Measurements from ENCODE around the gene CACNA2D4.

The CACNA2D4 gene

GRCh38 chr12:1912580-1913376 lies 5.7 kb downstream of the CACNA2D4 start:
- TF ChIP-seq CTCF (IDR thresholded peaks at IDR 0.05; ENCODE audit: low read depth, low read length, missing control alignments) = no peak
- no peak overlapping the region for H3K4me3 ChIP-seq (ENCODE audit: low read depth, low read length)
- no peak for DNase-seq (ENCODE audit: low read depth)

DNA sequence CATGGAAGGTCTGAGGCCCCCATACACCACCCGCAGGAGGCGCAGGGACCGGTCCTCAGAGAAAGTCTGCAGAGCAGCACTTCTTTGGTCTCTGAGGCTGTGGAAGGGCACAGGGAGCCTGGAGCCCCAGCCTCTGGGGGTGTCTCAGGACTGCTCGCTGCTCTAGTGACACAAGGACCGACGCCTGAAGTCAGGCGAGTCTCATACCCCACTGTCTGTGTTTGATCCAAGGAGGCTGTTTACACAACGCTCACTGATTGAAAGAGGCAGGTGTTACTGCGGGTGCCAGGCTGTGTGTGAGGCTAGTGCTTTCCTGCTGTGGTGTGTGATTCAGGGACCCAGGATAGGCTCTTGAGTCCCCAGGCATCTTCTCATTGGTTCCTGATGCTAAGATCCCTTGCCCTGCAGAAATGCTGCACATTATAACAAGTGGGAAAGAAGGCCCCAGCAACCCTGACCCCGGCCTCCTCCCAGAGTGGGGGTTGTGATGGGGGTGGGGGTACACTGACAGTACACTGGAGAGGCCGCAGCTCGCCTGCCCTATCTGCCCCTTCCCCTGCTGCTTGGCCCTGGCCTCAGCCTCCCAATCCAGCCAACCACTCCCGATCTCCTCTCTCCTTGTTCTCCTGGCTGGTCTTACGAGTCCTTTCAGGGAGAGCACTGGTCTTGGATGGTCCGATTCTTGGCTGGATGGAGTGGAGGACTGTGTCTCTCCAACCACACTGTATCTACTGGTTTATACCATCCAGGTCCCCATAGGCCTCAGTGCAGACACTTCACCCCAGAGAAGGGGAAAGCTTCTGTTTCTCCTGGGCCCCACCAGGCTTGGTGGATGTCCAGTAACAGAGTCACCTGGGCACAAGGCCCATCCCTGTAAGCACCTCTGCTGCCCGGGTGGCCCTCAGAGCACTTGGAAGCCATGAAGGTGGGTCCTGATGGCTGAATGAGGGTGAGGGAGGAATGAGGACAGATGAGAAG lies 6.6 kb downstream of the CACNA2D4 start:
- no peak overlapping the region for H3K4me3 ChIP-seq (ENCODE audit: low read depth, low read length)
- DNase-seq (ENCODE audit: low read depth) = no peak
- no peak for TF ChIP-seq CTCF (IDR thresholded peaks at IDR 0.05; ENCODE audit: low read depth, low read length, missing control alignments)

DNA sequence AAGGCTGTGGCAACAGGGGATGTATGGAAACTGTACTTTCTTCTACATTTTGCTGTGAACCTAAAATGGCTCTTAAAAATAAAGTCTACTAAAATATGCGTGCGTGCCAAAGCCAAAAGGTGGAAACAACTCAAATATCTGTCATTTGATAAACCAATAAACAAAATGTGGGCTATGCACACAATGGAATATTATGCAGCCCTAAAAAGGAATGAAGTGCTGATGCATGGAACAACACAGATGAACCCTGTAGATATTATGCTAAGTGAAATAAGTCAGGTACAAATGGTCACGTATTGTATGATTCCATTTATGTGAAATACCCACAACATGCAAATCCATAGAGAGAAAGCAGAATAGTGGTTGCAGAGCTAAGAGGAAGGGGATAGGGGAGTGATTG lies 8.0 kb downstream of the CACNA2D4 start:
- DNase-seq (ENCODE audit: low read depth) = no peak
- no peak for TF ChIP-seq CTCF (IDR thresholded peaks at IDR 0.05; ENCODE audit: low read depth, low read length, missing control alignments)
- no peak overlapping the region for H3K4me3 ChIP-seq (ENCODE audit: low read depth, low read length)

DNA sequence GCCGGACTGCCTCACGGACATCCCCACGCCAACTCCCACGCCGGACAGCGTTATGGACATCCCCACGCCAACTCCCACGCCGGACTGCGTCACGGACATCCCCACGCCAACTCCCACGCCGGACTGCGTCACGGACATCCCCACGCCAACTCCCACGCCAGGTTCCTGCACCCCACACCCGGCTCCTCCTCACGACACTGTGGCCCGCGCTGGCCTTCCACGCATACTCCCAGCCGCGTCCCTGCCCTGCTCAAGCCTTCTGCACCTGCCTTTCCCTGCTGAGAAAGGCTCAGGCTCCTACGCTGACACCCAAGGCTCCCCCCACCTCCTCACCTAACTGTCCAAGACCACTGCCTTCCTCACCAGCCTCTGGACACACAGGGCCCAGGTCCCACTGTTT lies 9.7 kb downstream of the CACNA2D4 start:
- H3K4me3 ChIP-seq (ENCODE audit: low read depth, low read length) = no peak overlapping the region
- TF ChIP-seq CTCF (IDR thresholded peaks at IDR 0.05; ENCODE audit: low read depth, low read length, missing control alignments) = no peak

GRCh38 chr12:1907652-1908611 lies 10.5 kb downstream of the CACNA2D4 start:
- TF ChIP-seq CTCF (IDR thresholded peaks at IDR 0.05; ENCODE audit: low read depth, low read length, missing control alignments) = no peak
- no peak overlapping the region for H3K4me3 ChIP-seq (ENCODE audit: low read depth, low read length)
- no peak for DNase-seq (ENCODE audit: low read depth)

More for the DNA sequence above, 9.7 kb downstream of the CACNA2D4 start:
- no peak for DNase-seq (ENCODE audit: low read depth)

- no peak for TF ChIP-seq CTCF (IDR thresholded peaks at IDR 0.05; ENCODE audit: low read depth, low read length, missing control alignments)
- H3K4me3 ChIP-seq (ENCODE audit: low read depth, low read length) = no peak overlapping the region
- DNase-seq (ENCODE audit: low read depth) = no peak
Observed at GRCh38 chr12:1906579-1906978, 11.9 kb downstream of the CACNA2D4 start.
